Progenitor cell of endocrine pancreas (in vitro differentiated cells): ENCODE measurements around the gene TMEM266. TPM values are rescaled to one million over a fixed set of nuclear protein-coding genes. Genes with fewer than 3 reads are reported as not detected.

Experiments
- DNase-seq: peaks from one replicate; pipeline ENCODE4 v3.0.0; 2021; ENCODE audit warnings: low spot score; ENCODE audit not compliant: unreplicated experiment
- H3K27ac Mint-ChIP-seq: 2 replicates; pipeline ENCODE4 v1.8.0; 2021; ENCODE audit warnings: mild to moderate bottlenecking, moderate library complexity, mixed read lengths
- H3K27me3 Mint-ChIP-seq: 2 replicates; pipeline ENCODE4 v1.8.0; 2021; ENCODE audit warnings: mixed read lengths
- H3K36me3 Mint-ChIP-seq: 2 replicates; pipeline ENCODE4 v1.8.0; 2022; ENCODE audit warnings: mixed read lengths; ENCODE audit not compliant: insufficient read depth
- H3K4me1 Mint-ChIP-seq: 2 replicates; pipeline ENCODE4 v1.8.0; 2021; ENCODE audit warnings: low read depth, mixed read lengths
- H3K4me3 Mint-ChIP-seq: 2 replicates; pipeline ENCODE4 v1.8.0; 2021; ENCODE audit warnings: low read depth, mild to moderate bottlenecking, moderate library complexity, mixed read lengths
- H3K9me3 Mint-ChIP-seq: 2 replicates; pipeline ENCODE4 v1.8.0; 2021; ENCODE audit warnings: low read depth, mixed read lengths
- total RNA-seq: library from RNA; stranded (reverse); gene quantifications from 2 replicates; pipeline ENCODE4 v1.2.1, GENCODE V29; 2021
- TF ChIP-seq, protein P1 (sequence below): fragments of 200-600 bp; sonication (generic); IDR thresholded peaks from one replicate; pipeline ENCODE4 v1.5.0; 2021; ENCODE audit warnings: antibody characterized with exemption, mild to moderate bottlenecking; ENCODE audit not compliant: unreplicated experiment

Gene TMEM266
- total RNA-seq, 1 donor from 2014 or later = 0.50 TPM

DNA sequence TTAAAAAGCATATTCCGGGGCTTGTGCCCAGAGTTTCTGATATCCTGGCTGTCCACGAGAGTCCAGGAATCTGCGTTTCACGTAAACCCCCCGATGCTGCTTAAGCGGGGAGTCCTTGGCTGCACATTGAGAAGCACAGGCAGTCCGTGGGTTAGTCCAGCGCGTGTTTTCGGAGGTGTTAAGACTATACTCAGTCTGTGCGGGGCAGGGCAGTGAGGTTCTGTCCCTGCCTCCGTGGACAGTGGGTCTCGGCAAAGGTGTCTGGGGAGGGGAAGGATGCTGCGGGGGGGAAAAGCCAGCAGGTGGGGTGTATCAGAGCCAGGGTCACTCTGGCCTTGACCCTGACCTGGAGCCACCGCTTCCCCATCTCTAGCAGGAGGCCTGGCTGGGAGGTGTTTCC, 106.2 kb downstream of the TMEM266 start:
- Mint-ChIP-seq H3K27ac (no peak overlapping the region), H3K9me3 (no peaks in the 10 kb centered on the region), H3K4me3 (no peak overlapping the region), H3K36me3 (no peaks in the 10 kb centered on the region), H3K4me1 (peaks cover 6% of the 10 kb centered on the region), H3K27me3 (peaks cover 8% of the 10 kb centered on the region)
- TF ChIP-seq, protein P1, sequence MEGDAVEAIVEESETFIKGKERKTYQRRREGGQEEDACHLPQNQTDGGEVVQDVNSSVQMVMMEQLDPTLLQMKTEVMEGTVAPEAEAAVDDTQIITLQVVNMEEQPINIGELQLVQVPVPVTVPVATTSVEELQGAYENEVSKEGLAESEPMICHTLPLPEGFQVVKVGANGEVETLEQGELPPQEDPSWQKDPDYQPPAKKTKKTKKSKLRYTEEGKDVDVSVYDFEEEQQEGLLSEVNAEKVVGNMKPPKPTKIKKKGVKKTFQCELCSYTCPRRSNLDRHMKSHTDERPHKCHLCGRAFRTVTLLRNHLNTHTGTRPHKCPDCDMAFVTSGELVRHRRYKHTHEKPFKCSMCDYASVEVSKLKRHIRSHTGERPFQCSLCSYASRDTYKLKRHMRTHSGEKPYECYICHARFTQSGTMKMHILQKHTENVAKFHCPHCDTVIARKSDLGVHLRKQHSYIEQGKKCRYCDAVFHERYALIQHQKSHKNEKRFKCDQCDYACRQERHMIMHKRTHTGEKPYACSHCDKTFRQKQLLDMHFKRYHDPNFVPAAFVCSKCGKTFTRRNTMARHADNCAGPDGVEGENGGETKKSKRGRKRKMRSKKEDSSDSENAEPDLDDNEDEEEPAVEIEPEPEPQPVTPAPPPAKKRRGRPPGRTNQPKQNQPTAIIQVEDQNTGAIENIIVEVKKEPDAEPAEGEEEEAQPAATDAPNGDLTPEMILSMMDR = no peak
- DNase-seq = no peak

DNA sequence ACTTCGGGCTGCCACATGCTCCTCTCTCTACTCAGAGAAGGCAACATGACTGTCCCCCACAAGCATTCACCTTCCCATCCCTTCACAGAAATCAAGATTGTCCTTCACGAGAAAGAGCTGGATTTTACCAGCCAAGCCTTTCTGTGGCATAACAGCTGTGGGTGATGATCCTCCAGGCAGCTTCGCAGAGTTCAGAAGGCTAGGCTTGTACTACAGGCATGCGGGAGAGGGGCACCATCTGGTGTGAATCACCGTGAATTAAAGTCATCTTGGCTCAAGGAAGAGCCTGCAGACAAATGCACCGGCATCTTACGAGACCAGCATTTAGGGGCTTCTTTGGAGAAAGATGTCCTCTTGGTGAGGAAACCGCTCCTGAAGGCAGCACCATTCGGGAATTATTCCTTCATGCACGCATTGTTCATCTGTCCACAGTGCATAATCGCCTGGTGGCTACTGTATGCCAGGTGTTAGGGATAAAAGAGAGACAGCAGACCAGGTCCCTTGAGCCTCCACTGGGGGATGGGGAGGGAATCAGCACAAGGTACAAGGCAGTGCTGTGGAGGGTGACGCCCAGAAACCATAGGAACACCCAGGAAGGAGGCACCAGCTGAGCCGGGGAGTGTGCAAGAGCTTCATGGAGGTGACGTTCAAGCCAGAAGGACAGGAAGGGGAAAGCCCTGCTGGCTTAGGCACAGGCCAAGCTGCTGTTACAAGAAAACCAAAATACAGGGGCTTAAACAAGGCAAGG, 108.6 kb downstream of the TMEM266 start:
- no peak overlapping the region for H3K27ac Mint-ChIP-seq
- no peak overlapping the region for H3K4me3 Mint-ChIP-seq
- H3K36me3 Mint-ChIP-seq = no peaks in the 10 kb centered on the region
- TF ChIP-seq, protein P1 = no peak
- H3K27me3 Mint-ChIP-seq = peaks cover 12% of the 10 kb centered on the region
- H3K4me1 Mint-ChIP-seq = no peaks in the 10 kb centered on the region
- H3K9me3 Mint-ChIP-seq = no peaks in the 10 kb centered on the region
- no peak for DNase-seq

DNA sequence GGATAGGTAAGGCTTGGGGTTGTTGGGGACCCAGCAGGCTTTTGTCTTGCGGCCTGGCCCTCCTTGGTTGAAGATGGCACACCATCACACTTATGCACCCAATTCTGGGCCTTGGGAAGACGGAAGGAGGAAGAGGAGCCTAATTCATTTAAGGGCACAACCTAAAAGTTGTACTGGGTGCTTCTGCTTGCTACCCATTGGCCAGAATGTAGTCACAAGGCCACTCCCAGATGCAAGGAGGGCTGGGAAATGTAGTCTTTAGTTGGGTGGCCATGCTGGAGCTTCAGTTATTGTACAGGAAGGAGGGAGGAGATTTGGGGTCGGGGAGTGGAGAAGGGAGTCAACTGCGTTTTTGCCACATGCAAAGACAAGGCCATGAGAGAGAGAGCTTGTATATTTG, 109.2 kb downstream of the TMEM266 start:
- Mint-ChIP-seq H3K9me3 (no peaks in the 10 kb centered on the region), H3K27me3 (peaks cover 9% of the 10 kb centered on the region), H3K27ac (no peak overlapping the region), H3K4me3 (no peak overlapping the region), H3K36me3 (no peaks in the 10 kb centered on the region), H3K4me1 (no peaks in the 10 kb centered on the region)
- TF ChIP-seq, protein P1 = no peak
- no peak for DNase-seq

DNA sequence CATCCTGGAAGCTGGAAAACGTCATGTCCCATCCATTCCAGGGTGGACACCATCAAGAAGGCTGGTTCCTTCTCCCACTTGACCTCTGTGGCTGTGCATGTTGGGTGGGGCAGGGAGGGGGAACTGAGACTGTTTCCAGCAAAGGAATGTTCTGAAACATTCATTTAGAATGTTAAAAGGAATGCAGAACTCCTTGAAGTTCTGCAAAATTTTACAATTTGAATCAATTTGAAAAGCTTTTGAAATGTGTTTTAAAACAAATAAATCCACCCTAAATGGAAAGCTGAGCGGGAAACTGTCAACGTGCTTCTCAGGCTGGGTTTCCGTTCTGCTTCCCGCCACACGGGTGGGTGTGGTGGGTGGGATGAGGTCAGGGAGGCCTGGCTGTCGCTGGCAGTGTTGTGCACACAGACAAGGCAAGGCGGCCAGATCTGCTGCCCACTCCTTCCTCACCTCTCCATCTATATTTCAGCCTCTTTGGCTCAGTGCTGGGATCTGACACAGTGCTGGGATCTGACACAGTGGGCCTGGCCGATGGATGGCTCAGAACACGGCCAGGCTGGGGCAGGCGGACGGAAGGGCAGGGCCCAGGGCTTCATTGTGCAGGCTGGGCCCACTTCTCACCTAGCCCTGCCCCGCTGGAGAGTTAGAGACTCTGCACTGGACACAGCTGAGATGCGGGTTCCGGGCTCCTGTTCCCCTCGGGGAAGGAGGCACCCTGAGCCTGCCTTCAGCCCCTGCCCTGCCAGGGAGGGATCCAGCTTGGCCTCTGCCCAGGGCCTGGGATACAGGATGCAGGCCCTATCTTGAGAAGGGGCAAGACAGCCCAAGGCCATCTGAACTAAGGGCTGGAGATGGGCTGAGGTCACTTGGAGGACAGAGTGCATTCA, 110.4 kb downstream of the TMEM266 start:
- TF ChIP-seq, protein P1 = no peak
- H3K4me3 Mint-ChIP-seq = no peak overlapping the region
- no peak overlapping the region for H3K27ac Mint-ChIP-seq
- H3K27me3 Mint-ChIP-seq = peaks cover 8% of the 10 kb centered on the region
- H3K4me1 Mint-ChIP-seq = no peaks in the 10 kb centered on the region
- no peaks in the 10 kb centered on the region for H3K36me3 Mint-ChIP-seq
- H3K9me3 Mint-ChIP-seq = no peaks in the 10 kb centered on the region
- no peak for DNase-seq

DNA sequence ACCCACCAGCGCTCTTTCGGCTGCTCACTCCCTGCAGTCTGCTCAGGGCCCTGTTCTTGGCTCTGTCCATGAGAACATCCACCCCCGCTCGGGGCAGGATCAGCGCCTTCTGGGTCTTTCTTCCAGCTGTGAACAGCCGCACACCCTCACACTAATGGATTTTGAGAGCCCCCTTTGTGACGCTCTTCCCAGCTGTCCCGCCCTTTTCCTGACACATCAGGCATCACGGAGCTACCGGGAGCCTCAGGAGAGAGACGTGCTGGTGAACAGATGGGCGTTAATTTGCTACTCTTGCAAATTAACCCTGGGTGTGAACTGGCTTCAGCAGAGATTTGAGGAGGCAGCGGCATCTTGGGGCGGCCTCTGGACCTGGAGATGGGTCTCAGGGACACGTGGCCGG, 113.0 kb downstream of the TMEM266 start:
- no peaks in the 10 kb centered on the region for H3K9me3 Mint-ChIP-seq
- H3K36me3 Mint-ChIP-seq = no peaks in the 10 kb centered on the region
- no peak for DNase-seq
- peak overlapping the region; percentile 53 for H3K27ac Mint-ChIP-seq
- TF ChIP-seq, protein P1 = no peak
- H3K27me3 Mint-ChIP-seq = peaks cover 11% of the 10 kb centered on the region
- no peaks in the 10 kb centered on the region for H3K4me1 Mint-ChIP-seq
- no peak overlapping the region for H3K4me3 Mint-ChIP-seq
